A673 (cell line): Measurements from ENCODE around the gene DNAJC28. TPM values are rescaled to one million over a fixed set of nuclear protein-coding genes. Genes with fewer than 3 reads are reported as not detected.

ENCODE experiments used
- BruUV-seq: library from RNA; stranded (reverse); fragments of 400-500 nt; replicated peaks from 2 replicates; lab custom pipeline; 2021; lab: Mats Ljungman, UMichigan
- CTCF ChIA-PET: fragments of 300-600 bp; sonication (Branson Sonifier 250); formaldehyde crosslinking; loops from one replicate; lab custom pipeline; 2022; ENCODE audit warnings: antibody characterized with exemption; lab: Charles Lee
- POLR2A ChIA-PET: fragments of 300-600 bp; sonication (Branson Sonifier 250); formaldehyde crosslinking; loops from one replicate; lab custom pipeline; 2022; ENCODE audit warnings: antibody characterized with exemption; ENCODE audit not compliant: low non-redundant PET; lab: Charles Lee
- DNase-seq: peaks from one replicate; pipeline ENCODE4 v3.0.0-alpha.2; 2015; ENCODE audit warnings: low spot score
- H3K27ac ChIP-seq: fragments of 200-600 bp; sonication (generic); 2 replicates; pipeline ENCODE4 v1.5.1; 2016; ENCODE audit warnings: mixed run types, low read depth, mild to moderate bottlenecking, mixed read lengths, antibody characterized with exemption, low read length; ENCODE audit not compliant: poor library complexity, severe bottlenecking
- H3K27me3 ChIP-seq: fragments of 200-600 bp; sonication (generic); replicated peaks from 2 replicates; pipeline ENCODE4 v1.6.1; 2017; ENCODE audit warnings: mixed run types, low read depth, mild to moderate bottlenecking, mixed read lengths, antibody characterized with exemption, low read length; ENCODE audit not compliant: insufficient read depth, poor library complexity
- H3K36me3 ChIP-seq: fragments of 200-600 bp; sonication (generic); 2 replicates; pipeline ENCODE4 v1.6.1; 2016; ENCODE audit warnings: mixed run types, mild to moderate bottlenecking, mixed read lengths, antibody characterized with exemption, low read length; ENCODE audit not compliant: insufficient read depth, poor library complexity, severe bottlenecking
- H3K4me1 ChIP-seq: fragments of 200-600 bp; sonication (generic); 2 replicates; pipeline ENCODE4 v1.6.1; 2017; ENCODE audit warnings: mixed run types, mild to moderate bottlenecking, mixed read lengths, antibody characterized with exemption, low read length; ENCODE audit not compliant: insufficient read depth, poor library complexity, severe bottlenecking
- H3K4me3 ChIP-seq: fragments of 200-600 bp; sonication (generic); 2 replicates; pipeline ENCODE4 v1.5.1; 2016; ENCODE audit warnings: low read depth, mixed run types, mild to moderate bottlenecking, mixed read lengths, low read length; ENCODE audit not compliant: poor library complexity, severe bottlenecking
- H3K9me3 ChIP-seq: fragments of 200-600 bp; sonication (generic); 2 replicates; pipeline ENCODE4 v1.6.1; 2016; ENCODE audit warnings: mixed run types, low read depth, mild to moderate bottlenecking, mixed read lengths, antibody characterized with exemption, low read length; ENCODE audit not compliant: poor library complexity, severe bottlenecking
- CTCF ChIP-seq: fragments of 300-800, 200-600 bp; sonication (generic); conservative IDR thresholded peaks from 2 replicates; pipeline ENCODE4 v1.5.1; 2017; ENCODE audit warnings: low read depth, mild to moderate bottlenecking, antibody characterized with exemption, low read length, moderate library complexity, mixed read lengths
- EZH2 ChIP-seq: fragments of 200-600 bp; sonication (generic); IDR thresholded peaks from 2 replicates; pipeline ENCODE4 v1.6.1; 2017; ENCODE audit warnings: borderline replicate concordance, low read depth, mild to moderate bottlenecking, mixed read lengths, antibody characterized with exemption, low read length; ENCODE audit not compliant: poor library complexity, severe bottlenecking
- intact Hi-C: fragments of 100-400 bp; cut with micrococcal nuclease; formaldehyde crosslinking; loops from one replicate; pipeline ENCODE4 v1.10.0; 2022; ENCODE audit not compliant: unreplicated experiment
- total RNA-seq: library from RNA; stranded (reverse); gene quantifications from 2 replicates; pipeline ENCODE4 v1.2.3, GENCODE V29; 2021

The DNAJC28 gene
- total RNA-seq, 1 experiment from 2014 or later = 1.7 TPM

- Histone ChIP-seq H3K36me3 (peaks cover under 1% of the 10 kb centered on the region), H3K4me3 (no peak overlapping the region), H3K4me1 (peaks cover 11% of the 10 kb centered on the region), H3K27ac (no peak overlapping the region), H3K27me3 (no peaks in the 10 kb centered on the region), H3K9me3 (no peaks in the 10 kb centered on the region)
- TF ChIP-seq EZH2 = no peak
- no peak for TF ChIP-seq CTCF
- no peak for DNase-seq
- CTCF ChIA-PET = no interaction called here
- intact Hi-C loops = loop anchor here (10.0 kb wide), 1 partner anchor 448 kb away; no protein-coding TSS in a partner anchor
- POLR2A ChIA-PET = no interaction called here
- BruUV-seq = no TSS peak
These were observed 48.3 kb downstream of the DNAJC28 start for GRCh38 chr21:33443194-33443593.

GRCh38 chr21:33441489-33442477 lies 49.7 kb downstream of the DNAJC28 start:
- Histone ChIP-seq H3K4me3 (no peak overlapping the region), H3K9me3 (no peaks in the 10 kb centered on the region), H3K27ac (no peak overlapping the region), H3K27me3 (no peaks in the 10 kb centered on the region), H3K4me1 (peaks cover 11% of the 10 kb centered on the region), H3K36me3 (peaks cover 14% of the 10 kb centered on the region)
- CTCF ChIA-PET = interaction anchor here (1.2 to 1.6 kb wide), 2 partner anchors 242 to 244 kb away, joined by 3 read pairs; no protein-coding TSS in a partner anchor
- intact Hi-C loops = loop anchor here (10.0 kb wide), 1 partner anchor 447 kb away; no protein-coding TSS in a partner anchor
- BruUV-seq = no TSS peak
- no peak for TF ChIP-seq CTCF
- TF ChIP-seq EZH2 = no peak
- POLR2A ChIA-PET = no interaction called here
- DNase-seq = peak; percentile 91

Other genes with a start within 250 kb of the DNAJC28 start
- 11.1 and 12.7 TPM in 2 replicates for gene IL10RB, start 225.3 kb downstream of the DNAJC28 start, total RNA-seq
- gene IFNAR1, start 166.7 kb downstream of the DNAJC28 start, total RNA-seq = 32.4 and 38.1 TPM in 2 replicates
- 48.9 and 50.8 TPM in 2 replicates for gene IFNGR2, start 88.3 kb downstream of the DNAJC28 start, total RNA-seq
- 18.9 and 19.1 TPM in 2 replicates for gene TMEM50B, start 11.7 kb downstream of the DNAJC28 start, total RNA-seq
- gene GART, start 50.4 kb upstream of the DNAJC28 start, total RNA-seq = 205 and 210 TPM in 2 replicates
- gene SON, start 51.3 kb upstream of the DNAJC28 start, total RNA-seq = 322 and 328 TPM in 2 replicates
- gene DONSON, start 97.0 kb upstream of the DNAJC28 start, total RNA-seq = 42.6 and 48.5 TPM in 2 replicates
- 46.6 and 55.7 TPM in 2 replicates for gene CRYZL1, start 150.0 kb upstream of the DNAJC28 start, total RNA-seq
- 54.2 and 57.2 TPM in 2 replicates for gene ITSN1, start 150.8 kb upstream of the DNAJC28 start, total RNA-seq